ENCODE results near the gene CIROP.

GRCh38 chr14:23091294-23092225 is 13.2 kb downstream of the CIROP start:
- no peak for TF ChIP-seq CTCF (IDR thresholded peaks at IDR 0.05)
- no peak for TF ChIP-seq EZH2 (IDR thresholded peaks at IDR 0.05; ENCODE audit: borderline replicate concordance, insufficient read depth, low read depth, low read length, poor library complexity, severe bottlenecking)
